Panc1 (cell line): ENCODE measurements around the gene FAM98B. TPM values are rescaled to one million over a fixed set of nuclear protein-coding genes. Genes with fewer than 3 reads are reported as not detected.

Experiments
- ATAC-seq: fragments of 200-7000 bp; cut with Tn5 transposase; 2 replicates; pipeline ENCODE4 v1.9.1; 2020; ENCODE audit warnings: mild to moderate bottlenecking, moderate library complexity
- BruUV-seq: library from RNA; stranded (reverse); fragments of 400-500 nt; replicated peaks from 2 replicates; lab custom pipeline; 2021; lab: Mats Ljungman, UMichigan
- CTCF ChIA-PET: fragments of 300-600 bp; sonication (Branson Sonifier 250); formaldehyde crosslinking; loops from one replicate; lab custom pipeline; 2022; ENCODE audit warnings: antibody characterized with exemption; lab: Charles Lee
- POLR2A ChIA-PET: fragments of 300-600 bp; sonication (Branson Sonifier 250); formaldehyde crosslinking; loops from one replicate; lab custom pipeline; 2022; ENCODE audit warnings: antibody characterized with exemption; lab: Charles Lee
- DNase-seq: peaks from one replicate; pipeline ENCODE4 v3.0.0-alpha.2; 2010; ENCODE audit warnings: low read depth, low spot score
- H3K27ac ChIP-seq: 2 replicates; pipeline ENCODE4 v1.5.1; 2011; ENCODE audit warnings: mild to moderate bottlenecking, low read length, inconsistent platforms
- H3K27me3 ChIP-seq: fragments of 200-500 bp; sonication (Bioruptor generic); 2 replicates; pipeline ENCODE4 v1.6.0; 2014; ENCODE audit warnings: low read length, inconsistent platforms; ENCODE audit not compliant: control insufficient read depth, insufficient read depth
- H3K36me3 ChIP-seq: fragments of 200-500 bp; sonication (Bioruptor generic); 2 replicates; pipeline ENCODE4 v1.5.1; 2014; ENCODE audit warnings: inconsistent platforms, mild to moderate bottlenecking, low read length, moderate library complexity; ENCODE audit not compliant: control insufficient read depth, insufficient read depth
- H3K4me1 ChIP-seq: 2 replicates; pipeline ENCODE4 v1.5.1; 2011; ENCODE audit warnings: inconsistent platforms, mild to moderate bottlenecking, low read length, moderate library complexity; ENCODE audit not compliant: control insufficient read depth, insufficient read depth
- H3K4me3 ChIP-seq, 2 experiments: 2 replicates each; pipeline ENCODE4 v1.5.1; 2011 to 2012; ENCODE audit warnings: low read depth in 2 of 2, low read length in 2 of 2, mild to moderate bottlenecking in 2 of 2, inconsistent platforms in 1 of 2, moderate library complexity in 1 of 2
- H3K9me3 ChIP-seq: fragments of 200-500 bp; sonication (Bioruptor generic); 2 replicates; pipeline ENCODE4 v1.5.1; 2014; ENCODE audit warnings: low read depth, mild to moderate bottlenecking, inconsistent platforms, low read length, moderate library complexity; ENCODE audit not compliant: control insufficient read depth, insufficient read depth
- POLR2AphosphoS5 ChIP-seq: IDR thresholded peaks from 2 replicates; pipeline ENCODE4 v1.6.1; 2012; ENCODE audit warnings: mild to moderate bottlenecking, low read depth, low read length, moderate library complexity
- SIN3A ChIP-seq: IDR thresholded peaks from 2 replicates; pipeline ENCODE4 v1.6.1; 2012; ENCODE audit warnings: low read depth, mild to moderate bottlenecking, low read length, moderate library complexity, borderline replicate concordance; ENCODE audit not compliant: insufficient read depth
- TCF7L2 ChIP-seq: IDR thresholded peaks from 2 replicates; pipeline ENCODE4 v1.6.1; 2011; ENCODE audit warnings: mild to moderate bottlenecking, low read depth, low read length, inconsistent platforms
- in situ Hi-C: cut with HindIII; loops from 2 replicates; pipeline ENCODE4 v1.10.0; 2016; ENCODE audit warnings: low sequenced_read_pairs, low pct_unique_long_range_greater_than_20kb
- intact Hi-C: fragments of 100-400 bp; cut with micrococcal nuclease; formaldehyde crosslinking; loops from one replicate; pipeline ENCODE4 v1.10.0; 2022; ENCODE audit not compliant: unreplicated experiment
- total RNA-seq: library from RNA; stranded (reverse); gene quantifications from one replicate; pipeline ENCODE4 v1.2.1, GENCODE V29; 2021; ENCODE audit not compliant: unreplicated experiment
- TF ChIP-seq, protein P1 (sequence below), 2 experiments: IDR thresholded peaks; 2 replicates each; pipeline ENCODE4 v1.6.1; 2011 to 2012; ENCODE audit warnings: low read depth in 2 of 2, control low read depth in 1 of 2, low read length in 1 of 2, mild to moderate bottlenecking in 1 of 2, moderate library complexity in 1 of 2; ENCODE audit not compliant: insufficient read depth in 1 of 2
- TF ChIP-seq, protein P2 (sequence below): fragments of 450-650 bp; IDR thresholded peaks from 2 replicates; pipeline ENCODE4 v1.5.1; 2017; ENCODE audit warnings: mild to moderate bottlenecking

The FAM98B gene
- total RNA-seq, 1 experiment from 2014 or later: 32.5 TPM

DNA sequence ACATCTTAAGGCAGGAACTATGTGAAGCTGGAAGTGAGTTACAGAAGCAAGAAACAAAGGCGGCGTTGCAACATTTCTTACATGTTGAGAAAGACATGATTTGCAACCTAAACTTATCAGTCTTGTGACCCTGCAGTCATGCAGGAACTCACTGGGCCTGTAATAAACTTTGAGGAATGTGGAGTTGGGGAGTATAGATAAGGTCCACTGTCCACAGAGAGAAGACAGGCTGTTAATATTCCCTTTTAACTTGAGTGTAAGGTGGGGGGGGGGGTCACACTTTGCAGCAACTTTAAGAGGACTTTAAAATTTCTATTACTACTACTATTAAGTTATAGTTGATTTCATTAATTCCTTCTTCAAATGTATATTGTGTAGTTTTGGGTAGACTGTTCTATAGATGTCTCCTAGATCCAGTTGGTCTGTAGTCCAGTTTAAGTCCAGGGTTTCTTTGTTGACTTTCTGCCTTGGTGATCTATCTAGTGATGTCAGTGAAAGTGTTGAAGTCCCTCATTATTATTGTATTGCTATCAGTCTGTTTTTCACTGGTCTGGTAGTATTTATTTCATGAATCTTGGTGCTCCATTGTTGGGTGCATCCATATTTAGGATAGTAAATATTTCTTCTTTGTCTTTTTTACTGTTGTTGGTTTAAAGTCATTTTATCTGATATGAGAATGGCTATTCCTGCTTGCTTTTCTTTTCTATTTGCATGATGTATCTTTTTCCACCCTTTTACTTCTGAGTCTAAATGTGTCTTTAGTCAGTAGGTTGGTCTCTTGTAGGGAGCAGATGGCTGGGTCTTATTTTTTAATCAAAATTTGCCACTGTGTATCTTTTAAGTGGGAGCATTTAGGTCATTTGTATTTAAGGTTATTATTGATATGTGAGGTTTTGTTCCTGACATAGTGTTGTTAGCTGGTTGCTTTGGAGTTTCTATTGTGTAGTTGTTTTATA is 15.6 kb upstream of the FAM98B start:
- ChIA-PET CTCF (no interaction called here), POLR2A (interaction anchor here (0.5 kb wide), 1 partner anchor 187 kb away, joined by 4 read pairs; no protein-coding TSS in a partner anchor)
- intact Hi-C loops: no loop called here
- Histone ChIP-seq H3K9me3 (no peaks in the 10 kb centered on the region), H3K27ac (no peak overlapping the region), H3K4me3 (no peak overlapping the region), H3K4me1 (no peaks in the 10 kb centered on the region), H3K27me3 (no peaks in the 10 kb centered on the region), H3K36me3 (no peaks in the 10 kb centered on the region)
- TF ChIP-seq, protein P1, sequence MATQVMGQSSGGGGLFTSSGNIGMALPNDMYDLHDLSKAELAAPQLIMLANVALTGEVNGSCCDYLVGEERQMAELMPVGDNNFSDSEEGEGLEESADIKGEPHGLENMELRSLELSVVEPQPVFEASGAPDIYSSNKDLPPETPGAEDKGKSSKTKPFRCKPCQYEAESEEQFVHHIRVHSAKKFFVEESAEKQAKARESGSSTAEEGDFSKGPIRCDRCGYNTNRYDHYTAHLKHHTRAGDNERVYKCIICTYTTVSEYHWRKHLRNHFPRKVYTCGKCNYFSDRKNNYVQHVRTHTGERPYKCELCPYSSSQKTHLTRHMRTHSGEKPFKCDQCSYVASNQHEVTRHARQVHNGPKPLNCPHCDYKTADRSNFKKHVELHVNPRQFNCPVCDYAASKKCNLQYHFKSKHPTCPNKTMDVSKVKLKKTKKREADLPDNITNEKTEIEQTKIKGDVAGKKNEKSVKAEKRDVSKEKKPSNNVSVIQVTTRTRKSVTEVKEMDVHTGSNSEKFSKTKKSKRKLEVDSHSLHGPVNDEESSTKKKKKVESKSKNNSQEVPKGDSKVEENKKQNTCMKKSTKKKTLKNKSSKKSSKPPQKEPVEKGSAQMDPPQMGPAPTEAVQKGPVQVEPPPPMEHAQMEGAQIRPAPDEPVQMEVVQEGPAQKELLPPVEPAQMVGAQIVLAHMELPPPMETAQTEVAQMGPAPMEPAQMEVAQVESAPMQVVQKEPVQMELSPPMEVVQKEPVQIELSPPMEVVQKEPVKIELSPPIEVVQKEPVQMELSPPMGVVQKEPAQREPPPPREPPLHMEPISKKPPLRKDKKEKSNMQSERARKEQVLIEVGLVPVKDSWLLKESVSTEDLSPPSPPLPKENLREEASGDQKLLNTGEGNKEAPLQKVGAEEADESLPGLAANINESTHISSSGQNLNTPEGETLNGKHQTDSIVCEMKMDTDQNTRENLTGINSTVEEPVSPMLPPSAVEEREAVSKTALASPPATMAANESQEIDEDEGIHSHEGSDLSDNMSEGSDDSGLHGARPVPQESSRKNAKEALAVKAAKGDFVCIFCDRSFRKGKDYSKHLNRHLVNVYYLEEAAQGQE (IDR thresholded peaks at IDR 0.05; ENCODE audit: insufficient read depth in 1 of 2, low read depth in 2 of 2, low read length in 1 of 2): no peak
- no peak for TF ChIP-seq SIN3A
- no peak for TF ChIP-seq POLR2AphosphoS5
- TF ChIP-seq, protein P2, sequence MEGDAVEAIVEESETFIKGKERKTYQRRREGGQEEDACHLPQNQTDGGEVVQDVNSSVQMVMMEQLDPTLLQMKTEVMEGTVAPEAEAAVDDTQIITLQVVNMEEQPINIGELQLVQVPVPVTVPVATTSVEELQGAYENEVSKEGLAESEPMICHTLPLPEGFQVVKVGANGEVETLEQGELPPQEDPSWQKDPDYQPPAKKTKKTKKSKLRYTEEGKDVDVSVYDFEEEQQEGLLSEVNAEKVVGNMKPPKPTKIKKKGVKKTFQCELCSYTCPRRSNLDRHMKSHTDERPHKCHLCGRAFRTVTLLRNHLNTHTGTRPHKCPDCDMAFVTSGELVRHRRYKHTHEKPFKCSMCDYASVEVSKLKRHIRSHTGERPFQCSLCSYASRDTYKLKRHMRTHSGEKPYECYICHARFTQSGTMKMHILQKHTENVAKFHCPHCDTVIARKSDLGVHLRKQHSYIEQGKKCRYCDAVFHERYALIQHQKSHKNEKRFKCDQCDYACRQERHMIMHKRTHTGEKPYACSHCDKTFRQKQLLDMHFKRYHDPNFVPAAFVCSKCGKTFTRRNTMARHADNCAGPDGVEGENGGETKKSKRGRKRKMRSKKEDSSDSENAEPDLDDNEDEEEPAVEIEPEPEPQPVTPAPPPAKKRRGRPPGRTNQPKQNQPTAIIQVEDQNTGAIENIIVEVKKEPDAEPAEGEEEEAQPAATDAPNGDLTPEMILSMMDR: no peak
- TF ChIP-seq TCF7L2: no peak
- no peak for DNase-seq
- in situ Hi-C loops: no loop called here
- no TSS peak for BruUV-seq
- no peak for ATAC-seq

DNA sequence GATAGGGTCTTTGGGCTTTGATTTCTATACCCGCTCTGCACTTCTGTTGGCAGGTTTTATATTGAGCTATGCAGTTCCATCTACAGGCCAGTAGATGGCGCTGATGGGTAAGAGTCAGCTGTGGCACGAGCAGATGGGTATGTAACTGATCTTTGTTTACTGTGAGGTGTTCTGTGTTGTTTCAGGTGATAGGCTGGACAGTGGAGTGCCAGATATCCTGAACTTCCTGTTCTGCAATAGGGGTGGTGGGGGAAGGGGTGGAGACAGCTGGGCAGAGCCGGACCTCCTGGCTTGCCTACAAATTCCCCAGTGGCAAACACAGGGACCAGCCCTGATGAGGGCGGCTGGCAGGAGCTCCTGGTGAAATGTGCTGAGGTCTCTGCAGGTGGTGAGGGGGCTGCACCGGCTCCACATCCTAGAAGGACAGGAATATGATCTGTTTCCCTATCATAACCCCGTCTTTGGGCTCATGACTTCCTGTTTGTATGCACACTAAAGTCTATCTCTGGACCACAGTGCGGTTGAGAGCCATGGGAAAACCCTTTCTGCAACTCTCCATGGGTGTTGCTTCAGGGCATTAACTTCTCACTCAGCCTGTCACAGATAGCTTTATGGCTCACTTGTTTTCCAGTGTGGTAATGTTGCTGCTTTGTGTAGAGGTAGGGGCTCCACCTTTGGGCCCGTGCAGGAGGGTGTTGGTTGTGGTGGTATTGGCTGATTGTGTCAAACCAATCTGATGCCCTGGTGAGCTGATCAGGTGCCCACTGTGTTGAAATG is 13.4 kb upstream of the FAM98B start:
- Histone ChIP-seq H3K36me3 (no peaks in the 10 kb centered on the region), H3K27me3 (no peaks in the 10 kb centered on the region; the same call in 1 of the 2 replicates), H3K4me1 (no peaks in the 10 kb centered on the region), H3K27ac (no peak overlapping the region), H3K4me3 (no peak overlapping the region), H3K9me3 (no peaks in the 10 kb centered on the region)
- in situ Hi-C loops (no loop called here), intact Hi-C loops (loop anchor here (1.0 kb wide), 1 partner anchor 243 kb away; no protein-coding TSS in a partner anchor)
- peak; percentile 90 for ATAC-seq
- ChIA-PET POLR2A (no interaction called here), CTCF (interaction anchor here (0.6 to 2.0 kb wide), 13 partner anchors 14 to 258 kb away, joined by 3 to 18 read pairs (median 4); partner anchors contain the start of gene FAM98B)
- no TSS peak for BruUV-seq
- DNase-seq: peak; percentile 38
- TF ChIP-seq, protein P1 (IDR thresholded peaks at IDR 0.05; ENCODE audit: insufficient read depth in 1 of 2, low read depth in 2 of 2, low read length in 1 of 2): no peak
- TF ChIP-seq, protein P2: peak; percentile 95
- no peak for TF ChIP-seq POLR2AphosphoS5
